Adrenal gland (tissue), 12 donors: ENCODE measurements around the gene NLRP7. TPM values are rescaled to one million over a fixed set of nuclear protein-coding genes. Genes with fewer than 3 reads are reported as not detected.
"Not testable (repeated sequence)": the region's sequence is repeated elsewhere in the genome, so short reads cannot be mapped to it uniquely, and the experiment has no call there.

Experiments
- DNase-seq, 7 donors: peaks; one replicate each; pipeline ENCODE4 v3.0.0-alpha.2; 2019 to 2020
- H3K27ac ChIP-seq, 5 donors: fragments of 200-600 bp; sonication (generic) in 4 of 5; 1 replicate in 3 of 5; 2 replicates in 2 of 5; pipeline versions ENCODE4 v1.5.1 to v1.8.0; 2016 to 2020; ENCODE audit warnings: mild to moderate bottlenecking in 1 of 5
- H3K27me3 ChIP-seq: fragments of 200-600 bp; 2 replicates; pipeline ENCODE4 v1.8.0; 2021
- H3K36me3 ChIP-seq, 2 donors: fragments of 200-600 bp; replicated peaks in 1 of 2; 1 replicate in 1 of 2; 2 replicates in 1 of 2; pipeline versions ENCODE4 v1.5.1 to v1.8.0; 2018 to 2022
- H3K4me1 ChIP-seq, 2 donors: fragments of 200-600 bp; replicated peaks in 1 of 2; 1 replicate in 1 of 2; 2 replicates in 1 of 2; pipeline versions ENCODE4 v1.5.1 to v1.8.0; 2018 to 2021
- H3K4me3 ChIP-seq, 4 donors: fragments of 200-600 bp; sonication (generic) in 3 of 4; one replicate each; pipeline ENCODE4 v1.5.1; 2016 to 2018
- H3K9me3 ChIP-seq, 3 donors: fragments of 200-600 bp; sonication (generic) in 1 of 3; replicated peaks in 1 of 3; 1 replicate in 2 of 3; 2 replicates in 1 of 3; pipeline versions ENCODE4 v1.5.1 to v1.8.0; 2016 to 2021
- CTCF ChIP-seq, 6 experiments: fragments of 450-650 bp in 4 of 6; fragments of 200-600 bp in 2 of 6; sonication (generic) in 1 of 6; IDR thresholded peaks; 1 replicate in 5 of 6; 2 replicates in 1 of 6; pipeline versions ENCODE4 v1.5.1 to v1.8.0; 2016 to 2021; ENCODE audit warnings: antibody characterized with exemption in 6 of 6, mild to moderate bottlenecking in 2 of 6, moderate library complexity in 1 of 6
- POLR2A ChIP-seq, 2 donors: fragments of 450-650 bp; IDR thresholded peaks; one replicate each; pipeline ENCODE4 v1.6.1; 2017; ENCODE audit warnings: antibody characterized with exemption in 2 of 2, mild to moderate bottlenecking in 2 of 2, moderate library complexity in 1 of 2
- WGBS, 4 donors: extraction: QIAGEN DNeasy Blood & Tissue Kit in 2 of 4; methylation state at CpG; one replicate each; pipeline versions ENCODE4 v1.1.5 to v1.1.7; 2013 to 2017; 5-methylcytosine and 5-hydroxymethylcytosine counted together
- intact Hi-C, 2 donors: fragments of 100-400 bp; cut with DNase I; formaldehyde crosslinking; loops; one replicate each; pipeline versions ENCODE4 v1.14.1 to v1.15.0; 2022 to 2023
- polyA plus RNA-seq, 3 donors: library from polyadenylated mRNA; stranded (reverse); fragments of 200-250 nt in 2 of 3; fragments of 350-450 nt in 1 of 3; fragmentation: Illumina TruSeq in 1 of 3; extraction: RNeasy Lipid Tissue Mini Kit (QIAGEN cat#74804) in 1 of 3; gene quantifications; one replicate each; pipeline ENCODE4 v1.2.3, GENCODE V29; 2013 to 2014
- total RNA-seq, 9 donors: library from RNA; depleted of rRNA in 4 of 9; stranded (reverse); fragments of >200 nt in 4 of 9; fragments of 120-200 nt in 1 of 9; fragmentation: NEBNext Ultra II Directional in 1 of 9; extraction: Animal tissue kit (Norgen Biotek cat#: 25700) in 1 of 9; gene quantifications; one replicate each; pipeline versions ENCODE4 v1.1.0 to v1.2.4, GENCODE V29; 2013 to 2023
- donor health status: healthy with polysubstance abuse.
- donor health status: Bipolar disorder and iron deficiency.
- donor health status: DM: yes; HTN: yes; CAD: no.
- donor health status: DM: no; HTN: no; CAD: no.
- donor health status: DM: no; HTN: no; CAD: no.
- donor health status: DM: yes; HTN: yes; CAD: no.

The NLRP7 gene
- total and polyA plus RNA-seq, 12 donors: 0.05 TPM; not detected in 11

GRCh38 chr19:54969647-54970046, 22.3 kb upstream of the NLRP7 start:
- no peaks in the 10 kb centered on the region for H3K27me3 ChIP-seq
- no peaks in the 10 kb centered on the region for H3K36me3 ChIP-seq
- intact Hi-C loops: no loop called here
- TF ChIP-seq POLR2A (IDR thresholded peaks at IDR 0.05) (no peak), CTCF (IDR thresholded peaks at IDR 0.05) (no peak)
- H3K27ac ChIP-seq: no peak overlapping the region
- H3K4me1 ChIP-seq: no peaks in the 10 kb centered on the region
- no peaks in the 10 kb centered on the region for H3K9me3 ChIP-seq
- DNase-seq: no peak
- H3K4me3 ChIP-seq: no peak overlapping the region
- WGBS, 4 donors: 20 to 77% (median 71%) methylated on average over 1 to 4 of the region's 4 CpGs

- H3K4me1 ChIP-seq: no peaks in the 10 kb centered on the region
- no peak overlapping the region for H3K27ac ChIP-seq
- intact Hi-C loops: no loop called here
- H3K4me3 ChIP-seq: no peak overlapping the region
- H3K9me3 ChIP-seq: no peaks in the 10 kb centered on the region
- no peaks in the 10 kb centered on the region for H3K27me3 ChIP-seq
- no peak for DNase-seq
- WGBS, 4 donors: 73 to 89% (median 79%) methylated on average over 3 of the region's 3 CpGs
- TF ChIP-seq POLR2A (IDR thresholded peaks at IDR 0.05): no peak
- no peak for TF ChIP-seq CTCF (IDR thresholded peaks at IDR 0.05)
- no peaks in the 10 kb centered on the region for H3K36me3 ChIP-seq
Measured at GRCh38 chr19:54967611-54968010, 20.3 kb upstream of the NLRP7 start.

- H3K36me3 ChIP-seq, H3K4me1 ChIP-seq, DNase-seq, H3K27me3 ChIP-seq, intact Hi-C loops, H3K4me3 ChIP-seq, H3K9me3 ChIP-seq, H3K27ac ChIP-seq: not testable (repeated sequence)
- WGBS, 4 donors: 93 to 96% methylated on average over 15 of the region's 15 CpGs; no CpG with 5 or more reads in 2 of the 4 donors
Measured at GRCh38 chr19:54965055-54965454, 17.7 kb upstream of the NLRP7 start.

- no peak for DNase-seq
- WGBS, 4 donors: 65 to 68% (median 66%) methylated on average over 6 to 8 of the region's 8 CpGs
- H3K27me3 ChIP-seq: no peaks in the 10 kb centered on the region
- H3K4me1 ChIP-seq: no peaks in the 10 kb centered on the region
- intact Hi-C loops: no loop called here
- no peaks in the 10 kb centered on the region for H3K36me3 ChIP-seq
- TF ChIP-seq POLR2A (IDR thresholded peaks at IDR 0.05): no peak
- no peak for TF ChIP-seq CTCF (IDR thresholded peaks at IDR 0.05)
- no peak overlapping the region for H3K4me3 ChIP-seq
- no peaks in the 10 kb centered on the region for H3K9me3 ChIP-seq
- no peak overlapping the region for H3K27ac ChIP-seq
Measured at GRCh38 chr19:54959840-54960239, 12.5 kb upstream of the NLRP7 start.

- WGBS, 4 donors: 82 to 86% (median 84%) methylated on average over 11 of the region's 11 CpGs
- H3K27me3 ChIP-seq: no peaks in the 10 kb centered on the region
- no peaks in the 10 kb centered on the region for H3K36me3 ChIP-seq
- H3K9me3 ChIP-seq: no peaks in the 10 kb centered on the region
- H3K27ac ChIP-seq: no peak overlapping the region
- TF ChIP-seq POLR2A (IDR thresholded peaks at IDR 0.05) (no peak), CTCF (IDR thresholded peaks at IDR 0.05) (no peak)
- intact Hi-C loops: no loop called here
- no peak overlapping the region for H3K4me3 ChIP-seq
- no peaks in the 10 kb centered on the region for H3K4me1 ChIP-seq
- DNase-seq: no peak
Measured at GRCh38 chr19:54955376-54955775, 8.0 kb upstream of the NLRP7 start.

- H3K4me1 ChIP-seq, H3K27ac ChIP-seq, H3K4me3 ChIP-seq, H3K9me3 ChIP-seq, DNase-seq, intact Hi-C loops, H3K27me3 ChIP-seq, H3K36me3 ChIP-seq: not testable (repeated sequence)
- WGBS, 4 donors: 76 to 86% (median 79%) methylated on average over 10 of the region's 10 CpGs
Measured at GRCh38 chr19:54953345-54953713, 6.0 kb upstream of the NLRP7 start.
